K562 (cell line): ENCODE results near the gene NMT1. TPM values are rescaled to one million over a fixed set of nuclear protein-coding genes. Genes with fewer than 3 reads are reported as not detected.

Source experiments
- BRD4 ChIP-seq: fragments of 200-600 bp; sonication (generic); IDR thresholded peaks from 2 replicates; pipeline ENCODE4 v1.6.1; 2017; ENCODE audit warnings: inconsistent platforms
- ESRRA ChIP-seq: fragments of 450-650 bp; IDR thresholded peaks from 2 replicates; pipeline ENCODE4 v1.6.1; 2014; ENCODE audit warnings: low read depth, mild to moderate bottlenecking, moderate library complexity, borderline replicate concordance
- ESRRB ChIP-seq: fragments of 250-450 bp; sonication (Bioruptor Pico); IDR thresholded peaks from 2 replicates; pipeline ENCODE4 v1.5.0; 2020; ENCODE audit warnings: mild to moderate bottlenecking, moderate library complexity, borderline replicate concordance
- FOXA3 ChIP-seq, 2 experiments: fragments of 450-650 bp in 1 of 2; sonication (generic) in 1 of 2; formaldehyde crosslinking; IDR thresholded peaks in 1 of 2; conservative IDR thresholded peaks in 1 of 2; 2 replicates each; pipeline versions ENCODE4 v1.4.0 to v1.8.0; 2020 to 2022; ENCODE audit warnings: mild to moderate bottlenecking in 2 of 2, missing genetic modification reagents in 1 of 2
- HDAC3 ChIP-seq: fragments of 450-650 bp; IDR thresholded peaks from 2 replicates; pipeline ENCODE4 v1.6.1; 2018; ENCODE audit warnings: borderline replicate concordance, mild to moderate bottlenecking, moderate library complexity; ENCODE audit not compliant: partially characterized antibody
- HDGF ChIP-seq: fragments of 450-650 bp; IDR thresholded peaks from 2 replicates; pipeline ENCODE4 v1.6.1; 2016
- HMG20B ChIP-seq: fragments of 250-450 bp; sonication (Bioruptor Pico); IDR thresholded peaks from 2 replicates; pipeline ENCODE4 v1.5.0; 2021; ENCODE audit warnings: mild to moderate bottlenecking
- MED1 ChIP-seq: sonication (generic); formaldehyde crosslinking; IDR thresholded peaks from 2 replicates; pipeline ENCODE4 v1.8.1; 2023; ENCODE audit warnings: missing genetic modification reagents, borderline replicate concordance
- NUFIP1 ChIP-seq: fragments of 450-650 bp; IDR thresholded peaks from 2 replicates; pipeline ENCODE4 v1.6.1; 2018; ENCODE audit not compliant: partially characterized antibody
- OTX1 ChIP-seq: fragments of 450-650 bp; formaldehyde crosslinking; IDR thresholded peaks from 2 replicates; pipeline ENCODE4 v1.4.0; 2022; ENCODE audit warnings: mild to moderate bottlenecking
- SMAD3 ChIP-seq: fragments of 450-650 bp; formaldehyde crosslinking; conservative IDR thresholded peaks from 2 replicates; pipeline ENCODE4 v1.4.0; 2020; ENCODE audit warnings: mild to moderate bottlenecking
- TBP ChIP-seq: optimal IDR thresholded peaks from 2 replicates; pipeline ENCODE3; 2011; ENCODE audit warnings: low read depth, low read length, improper control_type of control experiment
- ZNF174 ChIP-seq: fragments of 250-450 bp; sonication (Bioruptor Pico); IDR thresholded peaks from 2 replicates; pipeline ENCODE4 v1.4.0; 2020; ENCODE audit warnings: mild to moderate bottlenecking
- ZNF282 ChIP-seq: sonication (generic); formaldehyde crosslinking; IDR thresholded peaks from 2 replicates; pipeline ENCODE4 v1.8.1; 2023; ENCODE audit warnings: missing genetic modification reagents
- ZNF311 ChIP-seq: fragments of 250-450 bp; sonication (Bioruptor Pico); IDR thresholded peaks from 2 replicates; pipeline ENCODE4 v1.4.0; 2020; ENCODE audit warnings: mild to moderate bottlenecking, moderate library complexity
- polyA plus RNA-seq, 8 experiments: library from polyadenylated mRNA; depleted of rRNA in 4 of 8; stranded (reverse) in 5 of 8; unstranded in 3 of 8; fragments of >200 nt; fragmentation: Nextera tagmentation in 2 of 8; fragmentation: Illumina TruSeq in 1 of 8; extraction: Ambion mirVana in 2 of 8; extraction: Trizol in 1 of 8; gene quantifications; 2 replicates each; pipeline versions ENCODE4 v1.2.1 to v1.2.3, GENCODE V29; 2011 to 2014; ENCODE audit warnings: inconsistent platforms in 1 of 8, missing spikeins in 1 of 8
- total RNA-seq, 7 experiments: library from RNA; depleted of rRNA in 6 of 7; stranded (reverse); fragments of >200 nt in 6 of 7; fragmentation: Illumina TruSeq in 2 of 7; extraction: Trizol in 2 of 7; gene quantifications; 2 replicates each; pipeline versions ENCODE4 v1.2.1 to v1.2.3, GENCODE V29; 2011 to 2021; ENCODE audit warnings: low replicate concordance in 1 of 7
- TF ChIP-seq, protein P1 (sequence below), 2 experiments: fragments of 450-650 bp; conservative IDR thresholded peaks; 2 replicates each; pipeline ENCODE4 v1.6.1; 2017; ENCODE audit warnings: mild to moderate bottlenecking in 2 of 2, moderate library complexity in 2 of 2
- TF ChIP-seq, protein P2 (sequence below): fragments of 250-450 bp; sonication (Bioruptor Pico); IDR thresholded peaks from 2 replicates; pipeline ENCODE4 v1.5.0; 2021; ENCODE audit warnings: mild to moderate bottlenecking, borderline replicate concordance
- TF ChIP-seq, protein P3 (sequence below): IDR thresholded peaks from 2 replicates; pipeline ENCODE4 v1.6.1; 2012; ENCODE audit warnings: low read depth, low read length, improper control_type of control experiment, borderline replicate concordance
- TF ChIP-seq, protein P4 (sequence below): fragments of 250-450 bp; sonication (Bioruptor Pico); IDR thresholded peaks from 2 replicates; pipeline ENCODE4 v1.9.0; 2021; ENCODE audit warnings: mild to moderate bottlenecking, inconsistent platforms

Gene NMT1
- total and polyA plus RNA-seq, 9 of the 15 experiments (the other 6 are each of a cell fraction or from before 2014, with no cell fraction given), result 86.7 to 569 (median 213) TPM

DNA sequence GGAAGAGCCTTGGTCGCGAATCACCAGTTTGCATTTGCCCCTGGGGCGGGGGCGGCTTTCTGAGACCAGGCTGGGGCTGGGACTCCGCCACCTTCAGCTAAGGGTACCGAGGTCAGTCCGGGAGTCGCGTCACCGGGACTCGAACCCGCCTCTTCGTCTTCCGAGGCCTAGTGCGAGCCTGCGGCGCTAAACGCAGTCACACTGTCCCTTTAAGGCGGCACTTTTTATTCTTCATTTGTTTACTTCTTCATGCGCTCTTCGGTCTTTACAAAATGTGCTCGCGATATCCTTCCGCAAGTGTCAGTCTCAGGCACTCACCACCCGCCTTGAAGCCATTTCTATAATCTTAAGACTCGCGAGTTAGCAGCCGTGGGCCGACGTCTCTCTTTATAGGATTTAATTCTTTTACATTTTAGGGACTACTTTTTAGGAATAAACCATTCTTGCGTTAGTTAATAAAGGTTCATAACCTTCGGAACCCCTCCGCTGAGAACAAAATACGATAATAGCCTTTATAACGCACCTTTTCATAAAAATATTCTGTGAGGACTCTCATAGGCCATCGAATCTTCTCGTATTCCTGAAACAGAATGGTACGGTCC, 86.6 kb downstream of the NMT1 start (continued):
- TF ChIP-seq, protein P1, sequence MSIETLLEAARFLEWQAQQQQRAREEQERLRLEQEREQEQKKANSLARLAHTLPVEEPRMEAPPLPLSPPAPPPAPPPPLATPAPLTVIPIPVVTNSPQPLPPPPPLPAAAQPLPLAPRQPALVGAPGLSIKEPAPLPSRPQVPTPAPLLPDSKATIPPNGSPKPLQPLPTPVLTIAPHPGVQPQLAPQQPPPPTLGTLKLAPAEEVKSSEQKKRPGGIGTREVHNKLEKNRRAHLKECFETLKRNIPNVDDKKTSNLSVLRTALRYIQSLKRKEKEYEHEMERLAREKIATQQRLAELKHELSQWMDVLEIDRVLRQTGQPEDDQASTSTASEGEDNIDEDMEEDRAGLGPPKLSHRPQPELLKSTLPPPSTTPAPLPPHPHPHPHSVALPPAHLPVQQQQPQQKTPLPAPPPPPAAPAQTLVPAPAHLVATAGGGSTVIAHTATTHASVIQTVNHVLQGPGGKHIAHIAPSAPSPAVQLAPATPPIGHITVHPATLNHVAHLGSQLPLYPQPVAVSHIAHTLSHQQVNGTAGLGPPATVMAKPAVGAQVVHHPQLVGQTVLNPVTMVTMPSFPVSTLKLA (conservative IDR thresholded peaks at IDR 0.05), result peak; percentile 90 to 95
- TF ChIP-seq TBP (no peak), HMG20B (CRISPR knock-in tag) (no peak), HDAC3 (peak; percentile 88), ZNF282 (CRISPR knock-in tag) (no peak), MED1 (CRISPR knock-in tag) (no peak), ESRRB (CRISPR knock-in tag) (no peak), BRD4 (peak; percentile 97), SMAD3 (CRISPR knock-in tag) (no peak), NUFIP1 (peak; percentile 93), HDGF (no peak), ZNF174 (peak; percentile 73; the same call in 1 of the 2 replicates), ESRRA (no peak), ZNF311 (CRISPR knock-in tag) (0 out of 2 replicates have a peak, but pooled peaks have one; percentile 45), OTX1 (CRISPR knock-in tag) (peak; percentile 72), FOXA3 (CRISPR knock-in tag; conservative IDR thresholded peaks at IDR 0.05 in 1 of 2, IDR thresholded peaks at IDR 0.05 in 1 of 2) (peak; percentile 88 to 94)
- TF ChIP-seq, protein P2, sequence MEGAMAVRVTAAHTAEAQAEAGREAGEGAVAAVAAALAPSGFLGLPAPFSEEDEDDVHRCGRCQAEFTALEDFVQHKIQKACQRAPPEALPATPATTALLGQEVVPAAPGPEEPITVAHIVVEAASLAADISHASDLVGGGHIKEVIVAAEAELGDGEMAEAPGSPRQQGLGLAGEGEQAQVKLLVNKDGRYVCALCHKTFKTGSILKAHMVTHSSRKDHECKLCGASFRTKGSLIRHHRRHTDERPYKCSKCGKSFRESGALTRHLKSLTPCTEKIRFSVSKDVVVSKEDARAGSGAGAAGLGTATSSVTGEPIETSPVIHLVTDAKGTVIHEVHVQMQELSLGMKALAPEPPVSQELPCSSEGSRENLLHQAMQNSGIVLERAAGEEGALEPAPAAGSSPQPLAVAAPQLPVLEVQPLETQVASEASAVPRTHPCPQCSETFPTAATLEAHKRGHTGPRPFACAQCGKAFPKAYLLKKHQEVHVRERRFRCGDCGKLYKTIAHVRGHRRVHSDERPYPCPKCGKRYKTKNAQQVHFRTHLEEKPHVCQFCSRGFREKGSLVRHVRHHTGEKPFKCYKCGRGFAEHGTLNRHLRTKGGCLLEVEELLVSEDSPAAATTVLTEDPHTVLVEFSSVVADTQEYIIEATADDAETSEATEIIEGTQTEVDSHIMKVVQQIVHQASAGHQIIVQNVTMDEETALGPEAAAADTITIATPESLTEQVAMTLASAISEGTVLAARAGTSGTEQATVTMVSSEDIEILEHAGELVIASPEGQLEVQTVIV (CRISPR knock-in tag), result peak; percentile 73; the same call in 1 of the 2 replicates
- TF ChIP-seq, protein P3, sequence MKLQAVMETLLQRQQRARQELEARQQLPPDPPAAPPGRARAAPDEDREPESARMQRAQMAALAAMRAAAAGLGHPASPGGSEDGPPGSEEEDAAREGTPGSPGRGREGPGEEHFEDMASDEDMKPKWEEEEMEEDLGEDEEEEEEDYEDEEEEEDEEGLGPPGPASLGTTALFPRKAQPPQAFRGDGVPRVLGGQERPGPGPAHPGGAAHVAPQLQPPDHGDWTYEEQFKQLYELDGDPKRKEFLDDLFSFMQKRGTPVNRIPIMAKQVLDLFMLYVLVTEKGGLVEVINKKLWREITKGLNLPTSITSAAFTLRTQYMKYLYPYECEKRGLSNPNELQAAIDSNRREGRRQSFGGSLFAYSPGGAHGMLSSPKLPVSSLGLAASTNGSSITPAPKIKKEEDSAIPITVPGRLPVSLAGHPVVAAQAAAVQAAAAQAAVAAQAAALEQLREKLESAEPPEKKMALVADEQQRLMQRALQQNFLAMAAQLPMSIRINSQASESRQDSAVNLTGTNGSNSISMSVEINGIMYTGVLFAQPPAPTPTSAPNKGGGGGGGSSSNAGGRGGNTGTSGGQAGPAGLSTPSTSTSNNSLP, result 0 out of 2 replicates have a peak, but pooled peaks have one; percentile 83
- TF ChIP-seq, protein P4, sequence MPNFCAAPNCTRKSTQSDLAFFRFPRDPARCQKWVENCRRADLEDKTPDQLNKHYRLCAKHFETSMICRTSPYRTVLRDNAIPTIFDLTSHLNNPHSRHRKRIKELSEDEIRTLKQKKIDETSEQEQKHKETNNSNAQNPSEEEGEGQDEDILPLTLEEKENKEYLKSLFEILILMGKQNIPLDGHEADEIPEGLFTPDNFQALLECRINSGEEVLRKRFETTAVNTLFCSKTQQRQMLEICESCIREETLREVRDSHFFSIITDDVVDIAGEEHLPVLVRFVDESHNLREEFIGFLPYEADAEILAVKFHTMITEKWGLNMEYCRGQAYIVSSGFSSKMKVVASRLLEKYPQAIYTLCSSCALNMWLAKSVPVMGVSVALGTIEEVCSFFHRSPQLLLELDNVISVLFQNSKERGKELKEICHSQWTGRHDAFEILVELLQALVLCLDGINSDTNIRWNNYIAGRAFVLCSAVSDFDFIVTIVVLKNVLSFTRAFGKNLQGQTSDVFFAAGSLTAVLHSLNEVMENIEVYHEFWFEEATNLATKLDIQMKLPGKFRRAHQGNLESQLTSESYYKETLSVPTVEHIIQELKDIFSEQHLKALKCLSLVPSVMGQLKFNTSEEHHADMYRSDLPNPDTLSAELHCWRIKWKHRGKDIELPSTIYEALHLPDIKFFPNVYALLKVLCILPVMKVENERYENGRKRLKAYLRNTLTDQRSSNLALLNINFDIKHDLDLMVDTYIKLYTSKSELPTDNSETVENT, result peak; percentile 66
